HG02840 (cell line): ENCODE results near the gene QRFP.
"Not testable (repeated sequence)": the region's sequence is repeated elsewhere in the genome, so short reads cannot be mapped to it uniquely, and the experiment has no call there.

Experiments
- ATAC-seq: cut with Tn5 transposase; IDR thresholded peaks from one replicate; pipeline ENCODE4 v1.9.1; 2021; ENCODE audit warnings: mild to moderate bottlenecking, moderate library complexity, moderate number of reproducible peaks; ENCODE audit not compliant: unreplicated experiment, low FRiP score

Gene QRFP

DNA sequence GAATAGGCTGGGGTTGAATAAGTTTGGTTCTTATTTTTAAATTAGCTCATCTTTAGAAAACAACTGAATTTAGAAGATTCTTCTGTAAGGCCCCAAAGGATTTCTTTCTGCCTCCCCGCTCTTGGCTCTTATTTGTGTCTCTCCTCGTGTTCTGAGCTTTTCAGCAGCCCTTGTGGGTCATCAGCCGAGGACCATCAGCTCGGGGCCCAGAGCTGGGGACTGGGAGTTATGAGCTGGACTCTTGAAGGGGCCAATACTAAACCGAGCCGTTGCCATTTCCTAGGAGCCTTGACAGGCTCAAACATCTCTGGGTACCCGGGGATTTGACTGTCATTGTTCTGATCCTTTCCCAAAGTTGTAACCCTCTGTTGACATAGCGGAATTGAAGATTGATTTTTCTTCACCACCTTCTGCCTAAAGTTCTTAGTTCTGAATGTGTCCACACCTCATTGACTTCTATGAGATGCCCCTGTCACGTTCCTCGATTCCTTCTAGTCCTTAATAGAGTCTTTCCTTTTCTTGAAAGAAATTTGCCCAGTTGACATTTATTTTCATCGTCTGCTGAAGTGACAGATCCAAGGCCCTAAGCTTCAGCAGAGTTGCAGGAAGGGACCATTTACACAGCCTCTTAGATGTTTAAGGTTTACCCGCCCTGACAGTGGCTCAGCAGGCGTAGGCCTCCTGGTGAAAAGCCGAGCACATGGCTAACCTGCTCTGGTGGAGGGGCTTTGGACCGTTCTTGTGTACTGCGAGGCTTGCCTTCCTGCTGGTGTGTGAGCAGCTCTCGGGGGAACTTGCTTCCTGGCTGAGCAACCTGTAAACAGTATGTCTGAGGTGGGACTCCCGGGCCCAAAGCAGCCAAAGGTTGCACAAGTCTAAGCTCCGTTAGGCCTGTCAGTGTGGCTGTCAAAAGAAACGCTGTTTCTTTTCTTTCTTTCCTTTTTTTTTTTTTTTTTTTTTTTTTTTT is 37.6 kb downstream of the QRFP start:
- no peak for ATAC-seq

- no peak for ATAC-seq
Observed at GRCh38 chr9:130857864-130858738, 38.5 kb downstream of the QRFP start.

- no peak for ATAC-seq
Observed at GRCh38 chr9:130856474-130856873, 40.1 kb downstream of the QRFP start.

- no peak for ATAC-seq
Observed at GRCh38 chr9:130854835-130855234, 41.8 kb downstream of the QRFP start.

DNA sequence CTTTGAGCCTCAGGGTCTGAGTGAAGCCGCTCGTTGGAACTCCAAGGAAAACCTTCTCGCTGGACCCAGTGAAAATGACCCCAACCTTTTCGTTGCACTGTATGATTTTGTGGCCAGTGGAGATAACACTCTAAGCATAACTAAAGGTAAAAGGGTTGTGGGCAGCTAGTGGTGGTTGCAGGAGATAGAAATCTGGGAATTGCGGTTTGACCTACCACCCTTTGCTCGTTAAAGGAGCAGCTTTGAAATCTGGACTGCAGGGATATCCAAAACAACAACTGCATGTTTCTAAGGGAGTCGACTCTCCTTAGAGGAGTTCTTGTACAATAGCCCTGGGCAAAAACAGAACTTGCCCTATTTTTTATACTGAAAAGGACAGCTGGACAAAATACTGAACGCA is 42.5 kb downstream of the QRFP start:
- ATAC-seq, result no peak

DNA sequence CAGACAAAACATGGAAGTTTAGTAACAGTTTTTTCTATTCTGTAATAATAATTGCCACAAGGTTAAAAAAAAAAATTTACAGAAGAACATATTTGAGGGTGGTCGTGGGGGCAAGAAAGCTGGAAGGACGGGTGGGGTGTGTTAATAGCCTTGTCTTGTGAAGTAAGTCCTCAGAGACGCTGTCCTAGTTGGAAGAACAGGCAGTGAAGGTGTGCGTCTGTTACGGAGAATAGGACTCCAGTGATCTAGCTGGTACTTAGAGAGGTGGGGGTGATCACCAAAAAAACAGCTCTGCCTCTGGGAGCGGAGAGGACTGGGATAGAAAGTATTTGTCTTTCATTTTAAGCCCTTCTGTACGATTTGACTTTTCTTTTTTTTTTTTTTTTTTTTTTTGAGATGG is 43.8 kb downstream of the QRFP start:
- no peak for ATAC-seq

DNA sequence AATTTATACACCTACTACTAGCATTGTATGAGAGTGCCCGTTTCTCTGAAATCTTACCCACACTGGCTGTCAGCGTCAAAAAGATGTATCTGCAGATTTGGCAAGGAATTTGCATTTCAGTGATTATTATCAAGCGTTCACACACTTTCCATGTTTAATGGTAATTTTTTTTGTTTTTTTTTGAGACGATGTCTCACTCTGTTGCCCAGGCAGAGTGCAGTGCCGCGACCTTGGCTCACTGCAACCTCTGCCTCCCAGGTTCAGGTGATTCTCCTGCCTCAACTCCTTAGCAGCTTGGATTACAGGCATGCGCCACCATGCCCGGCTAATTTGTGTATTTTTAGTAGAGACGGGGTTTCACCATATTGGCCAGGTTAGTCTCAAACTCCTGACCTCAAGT is 47.3 kb downstream of the QRFP start:
- ATAC-seq, result no peak

GRCh38 chr9:130848514-130848913 is 48.1 kb downstream of the QRFP start:
- not testable (repeated sequence) for ATAC-seq

DNA sequence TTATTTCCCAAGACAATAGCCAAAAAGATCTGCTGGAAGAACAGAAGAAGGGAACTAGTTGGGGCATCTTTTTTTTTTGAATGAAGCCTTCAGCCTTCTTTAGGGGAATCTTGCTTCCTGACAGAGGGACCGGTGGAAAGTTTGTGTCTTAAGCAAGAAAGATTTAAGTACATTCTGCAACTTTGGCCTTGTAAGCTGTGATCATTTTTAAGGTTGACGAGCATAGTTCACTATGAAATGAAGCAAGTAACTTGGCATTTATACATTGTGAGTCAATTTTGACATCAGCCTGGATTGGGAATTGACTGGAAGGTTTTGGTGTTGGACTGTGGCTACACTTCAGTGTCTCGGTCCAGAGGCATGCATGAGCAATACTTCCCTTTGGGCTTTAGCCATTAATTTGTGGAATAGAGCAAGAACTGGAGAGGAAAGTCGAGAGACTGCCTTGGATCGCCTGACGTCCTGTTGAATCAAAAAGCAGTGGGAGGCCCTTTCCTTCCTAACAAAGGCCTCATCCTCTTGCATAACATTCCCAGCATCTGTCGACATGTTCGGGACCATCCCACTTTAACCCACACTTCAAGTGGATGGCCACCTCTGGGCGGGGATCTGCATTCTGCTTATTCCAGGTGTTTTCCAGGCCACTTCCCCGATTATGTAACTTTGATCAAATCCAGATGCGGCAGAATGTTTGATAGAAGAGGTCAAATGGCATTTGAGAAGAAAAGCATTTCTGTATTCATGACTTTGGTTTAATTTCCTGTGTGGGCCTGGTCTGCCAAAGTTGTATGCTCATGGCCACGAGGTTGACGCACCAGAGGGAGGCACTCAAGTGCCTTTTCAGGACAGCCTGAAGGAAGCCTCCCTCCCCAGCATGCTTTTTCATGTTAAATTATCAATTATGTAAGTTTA is 49.0 kb downstream of the QRFP start:
- ATAC-seq, result no peak

DNA sequence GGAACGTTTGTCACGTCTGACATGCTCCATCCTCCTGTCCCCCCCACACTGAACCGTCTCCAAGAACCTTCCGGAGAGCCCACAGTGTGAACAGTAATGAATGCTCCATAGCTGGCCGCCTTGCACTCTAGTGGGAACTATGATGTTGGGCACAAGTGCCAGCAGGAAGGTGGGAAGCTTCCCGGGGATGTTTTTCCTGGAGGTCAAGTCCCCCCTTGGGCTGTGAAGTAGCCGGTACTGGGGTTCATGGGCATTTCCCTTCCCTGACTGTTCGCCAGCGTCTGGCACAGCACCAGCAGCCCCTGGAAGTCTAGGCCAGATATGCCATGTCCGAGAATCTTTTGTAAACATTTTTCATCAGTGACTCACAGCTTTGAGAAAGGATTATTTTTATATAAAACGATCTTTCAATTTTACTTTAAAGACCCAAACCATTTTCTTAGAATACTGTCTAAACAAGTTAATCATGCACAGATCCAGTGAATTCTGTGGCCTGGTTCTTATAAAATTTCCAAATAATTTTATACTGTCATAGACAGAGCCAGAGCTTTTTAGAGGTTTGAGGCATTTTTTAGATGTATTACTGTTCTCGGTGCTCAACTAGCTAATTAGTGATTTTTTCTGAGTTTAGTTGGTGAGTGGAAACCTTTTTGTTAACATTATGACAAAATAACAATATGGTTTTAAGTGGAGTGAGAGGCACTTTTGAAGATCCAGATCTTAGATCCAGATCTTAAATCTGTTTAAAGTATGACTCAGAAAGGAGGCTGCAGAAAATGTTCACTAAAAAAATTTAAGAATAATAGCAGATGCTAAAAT is 49.9 kb downstream of the QRFP start:
- no peak for ATAC-seq

- no peak for ATAC-seq
Observed at GRCh38 chr9:130845901-130846481, 50.6 kb downstream of the QRFP start.

- ATAC-seq, result no peak
Observed at GRCh38 chr9:130845254-130845653, 51.4 kb downstream of the QRFP start.

- no peak for ATAC-seq
Observed at GRCh38 chr9:130844044-130844451, 52.6 kb downstream of the QRFP start.

DNA sequence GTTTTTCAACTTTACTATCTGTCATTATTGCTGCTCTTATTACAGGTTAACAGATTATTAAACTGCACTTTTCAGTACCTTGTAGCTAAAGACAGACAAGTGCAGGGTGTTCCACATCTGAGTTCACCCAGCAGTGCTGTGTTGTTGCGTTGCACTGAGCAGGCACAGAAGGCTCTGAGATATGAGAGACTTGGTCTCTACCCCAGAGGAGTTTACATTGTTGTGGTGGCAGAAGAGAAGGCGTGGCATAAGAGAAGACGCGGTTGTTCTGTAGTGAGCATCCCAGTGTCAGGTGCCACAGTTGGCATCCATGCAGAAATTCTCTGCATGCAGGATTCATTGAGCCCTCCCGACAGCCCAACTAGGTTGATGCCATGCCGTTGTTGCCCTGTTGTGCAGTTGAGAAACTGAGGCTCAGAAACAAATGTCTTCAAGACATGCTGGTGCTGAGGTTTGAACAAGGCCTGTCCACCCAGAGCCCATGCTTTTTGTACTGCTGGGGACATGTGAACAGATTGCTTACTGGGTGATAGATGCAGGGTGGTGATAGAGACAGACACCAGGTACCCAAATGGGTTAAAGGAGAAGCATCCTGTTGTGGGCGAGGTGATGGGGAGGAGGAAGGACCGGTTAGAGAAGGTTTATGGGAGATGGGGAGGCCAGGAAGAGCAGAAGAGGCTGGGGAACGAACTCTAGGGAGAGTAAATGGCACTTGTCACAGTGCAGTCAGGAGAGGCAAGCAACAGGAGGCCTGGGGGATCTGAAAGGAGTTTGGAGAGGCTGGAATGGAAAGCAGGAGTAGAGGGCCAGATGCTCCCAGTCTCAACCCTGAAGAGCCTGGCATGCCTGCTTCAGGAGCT is 53.3 kb downstream of the QRFP start:
- no peak for ATAC-seq
